Fibroblast of lung (primary cell): ENCODE data around the gene MYH9. TPM values are rescaled to one million over a fixed set of nuclear protein-coding genes. Genes with fewer than 3 reads are reported as not detected.

Experiments used
- DNase-seq, 2 donors: peaks; one replicate each; pipeline versions ENCODE4 v3.0.0 to v3.0.0-alpha.2; 2010; ENCODE audit warnings: low read depth in 2 of 2
- H2AFZ ChIP-seq: 2 replicates; pipeline ENCODE4 v1.5.1; 2012; ENCODE audit warnings: low read length, control low read depth, inconsistent platforms
- H3K27ac ChIP-seq: 2 replicates; pipeline ENCODE4 v1.5.1; 2011; ENCODE audit warnings: low read length, control low read depth; ENCODE audit not compliant: insufficient read depth
- H3K27me3 ChIP-seq: 2 replicates; pipeline ENCODE4 v1.5.1; 2011; ENCODE audit warnings: mild to moderate bottlenecking, low read length; ENCODE audit not compliant: control insufficient read depth, insufficient read depth
- H3K36me3 ChIP-seq: 2 replicates; pipeline ENCODE4 v1.5.1; 2011; ENCODE audit warnings: low read length; ENCODE audit not compliant: control insufficient read depth, insufficient read depth
- H3K4me1 ChIP-seq: 2 replicates; pipeline ENCODE4 v1.5.1; 2011; ENCODE audit warnings: low read length; ENCODE audit not compliant: control insufficient read depth, insufficient read depth; ENCODE audit errors: extremely low read depth
- H3K4me2 ChIP-seq: 2 replicates; pipeline ENCODE4 v1.5.1; 2011; ENCODE audit warnings: low read length, control low read depth; ENCODE audit not compliant: insufficient read depth; ENCODE audit errors: extremely low read depth
- H3K4me3 ChIP-seq, 4 experiments: fragments of 200-600 bp in 1 of 4; sonication (generic) in 1 of 4; replicated peaks in 1 of 4; 2 replicates each; pipeline ENCODE4 v1.5.1; 2011 to 2016; ENCODE audit warnings: low read length in 4 of 4, low read depth in 3 of 4, mild to moderate bottlenecking in 3 of 4, control low read depth in 2 of 4, inconsistent platforms in 1 of 4, mixed read lengths in 1 of 4; ENCODE audit not compliant: insufficient read depth in 1 of 4; ENCODE audit errors: control extremely low read depth in 1 of 4
- H3K79me2 ChIP-seq: 2 replicates; pipeline ENCODE4 v1.5.1; 2012; ENCODE audit warnings: mild to moderate bottlenecking, low read length, inconsistent platforms; ENCODE audit not compliant: control insufficient read depth, insufficient read depth
- H3K9ac ChIP-seq: 2 replicates; pipeline ENCODE4 v1.5.1; 2011; ENCODE audit warnings: mild to moderate bottlenecking, low read length, control low read depth; ENCODE audit not compliant: insufficient read depth
- H3K9me3 ChIP-seq: 2 replicates; pipeline ENCODE4 v1.5.1; 2012; ENCODE audit warnings: low read depth, low read length; ENCODE audit not compliant: control insufficient read depth, insufficient read depth
- H4K20me1 ChIP-seq: 2 replicates; pipeline ENCODE4 v1.5.1; 2011; ENCODE audit warnings: low read length; ENCODE audit not compliant: control insufficient read depth, insufficient read depth; ENCODE audit errors: extremely low read depth
- CTCF ChIP-seq, 2 donors: IDR thresholded peaks in 1 of 2; conservative IDR thresholded peaks in 1 of 2; 1 replicate in 1 of 2; 2 replicates in 1 of 2; pipeline ENCODE4 v1.5.1; 2011 to 2012; ENCODE audit warnings: low read length in 2 of 2, control low read depth in 1 of 2, inconsistent platforms in 1 of 2, low read depth in 1 of 2, mild to moderate bottlenecking in 1 of 2
- EZH2 ChIP-seq: IDR thresholded peaks from 2 replicates; pipeline ENCODE4 v1.5.1; 2012; ENCODE audit warnings: low read length, control low read depth, mild to moderate bottlenecking; ENCODE audit errors: missing control alignments
- polyA plus RNA-seq, 2 donors: library from polyadenylated mRNA; depleted of rRNA in 1 of 2; stranded (reverse) in 1 of 2; unstranded in 1 of 2; fragments of >200 nt; gene quantifications; 2 replicates each; pipeline ENCODE4 v1.2.1, GENCODE V29; 2011 to 2012; ENCODE audit warnings: missing spikeins in 1 of 2
- total RNA-seq: library from RNA; depleted of rRNA; stranded (reverse); fragments of >200 nt; gene quantifications from 2 replicates; pipeline ENCODE4 v1.2.1, GENCODE V29; 2014

Gene MYH9
- total and polyA plus RNA-seq, 2 donors (not counting 1 experiment from before 2014, with no cell fraction given): 677 to 796 TPM

- H3K27me3 ChIP-seq: no peaks in the 10 kb centered on the region
- peaks cover 77% of the 10 kb centered on the region for H3K79me2 ChIP-seq
- H3K4me3 ChIP-seq: no peak overlapping the region
- H3K36me3 ChIP-seq: peaks cover 77% of the 10 kb centered on the region
- H3K9ac ChIP-seq: no peak overlapping the region
- no peak for TF ChIP-seq EZH2
- TF ChIP-seq CTCF (conservative IDR thresholded peaks at IDR 0.05 in 1 of 2, IDR thresholded peaks at IDR 0.05 in 1 of 2; ENCODE audit: low read depth in 1 of 2, low read length in 2 of 2): no peak
- no peak overlapping the region for H3K4me2 ChIP-seq
- peaks cover 4% of the 10 kb centered on the region for H4K20me1 ChIP-seq
- H3K4me1 ChIP-seq: peaks cover 35% of the 10 kb centered on the region
- no peaks in the 10 kb centered on the region for H3K9me3 ChIP-seq
- H3K27ac ChIP-seq: no peak overlapping the region
- H2AFZ ChIP-seq: no peak overlapping the region
- no peak for DNase-seq
These were observed 82.0 kb downstream of the MYH9 start for GRCh38 chr22:36305813-36306212.

- no peaks in the 10 kb centered on the region for H3K27me3 ChIP-seq
- peaks cover 83% of the 10 kb centered on the region for H3K36me3 ChIP-seq
- H3K4me3 ChIP-seq: no peak overlapping the region
- peak overlapping the region; percentile 51 for H3K27ac ChIP-seq
- H3K4me2 ChIP-seq: no peak overlapping the region
- H3K4me1 ChIP-seq: peaks cover 36% of the 10 kb centered on the region
- H4K20me1 ChIP-seq: peaks cover 4% of the 10 kb centered on the region
- DNase-seq: no peak
- H3K9me3 ChIP-seq: no peaks in the 10 kb centered on the region
- no peak overlapping the region for H3K9ac ChIP-seq
- TF ChIP-seq CTCF (conservative IDR thresholded peaks at IDR 0.05 in 1 of 2, IDR thresholded peaks at IDR 0.05 in 1 of 2; ENCODE audit: low read depth in 1 of 2, low read length in 2 of 2) (no peak), EZH2 (no peak)
- H2AFZ ChIP-seq: no peak overlapping the region
- H3K79me2 ChIP-seq: peaks cover 81% of the 10 kb centered on the region
These were observed 83.3 kb downstream of the MYH9 start for GRCh38 chr22:36304429-36304828.

GRCh38 chr22:36303874-36304273 lies 83.9 kb downstream of the MYH9 start:
- H3K27ac ChIP-seq: peak overlapping the region; percentile 51
- H3K4me2 ChIP-seq: no peak overlapping the region
- no peak overlapping the region for H3K9ac ChIP-seq
- H2AFZ ChIP-seq: no peak overlapping the region
- no peaks in the 10 kb centered on the region for H3K27me3 ChIP-seq
- H3K4me1 ChIP-seq: peaks cover 36% of the 10 kb centered on the region
- H3K36me3 ChIP-seq: peaks cover 83% of the 10 kb centered on the region
- H3K79me2 ChIP-seq: peaks cover 81% of the 10 kb centered on the region
- DNase-seq: no peak
- TF ChIP-seq EZH2 (no peak), CTCF (conservative IDR thresholded peaks at IDR 0.05 in 1 of 2, IDR thresholded peaks at IDR 0.05 in 1 of 2; ENCODE audit: low read depth in 1 of 2, low read length in 2 of 2) (no peak)
- no peaks in the 10 kb centered on the region for H3K9me3 ChIP-seq
- no peak overlapping the region for H3K4me3 ChIP-seq
- peaks cover 4% of the 10 kb centered on the region for H4K20me1 ChIP-seq
